Duodenal mucosa (tissue), 2 donors: ENCODE results near the gene SYAP1.

Experiments
- H3K27ac ChIP-seq: one replicate; pipeline ENCODE4 v1.7.0; 2013; ENCODE audit warnings: low read depth, low read length
- H3K27me3 ChIP-seq, 2 donors: one replicate each; pipeline ENCODE4 v1.7.0; 2013; ENCODE audit warnings: low read length in 2 of 2, control low read depth in 1 of 2; ENCODE audit not compliant: insufficient read depth in 2 of 2, control insufficient read depth in 1 of 2
- H3K36me3 ChIP-seq, 2 donors: one replicate each; pipeline ENCODE4 v1.7.0; 2013; ENCODE audit warnings: low read length in 2 of 2, control low read depth in 1 of 2; ENCODE audit not compliant: insufficient read depth in 2 of 2, control insufficient read depth in 1 of 2
- H3K4me1 ChIP-seq, 2 donors: one replicate each; pipeline ENCODE4 v1.7.0; 2013; ENCODE audit warnings: low read length in 2 of 2, control low read depth in 1 of 2; ENCODE audit not compliant: insufficient read depth in 2 of 2, control insufficient read depth in 1 of 2
- H3K4me3 ChIP-seq, 2 donors: one replicate each; pipeline ENCODE4 v1.7.0; 2013; ENCODE audit warnings: low read length in 2 of 2, low read depth in 1 of 2
- H3K9ac ChIP-seq, 2 donors: one replicate each; pipeline ENCODE4 v1.7.0; 2013; ENCODE audit warnings: low read length in 2 of 2, low read depth in 1 of 2
- H3K9me3 ChIP-seq, 2 donors: one replicate each; pipeline ENCODE4 v1.7.0; 2013; ENCODE audit warnings: low read length in 2 of 2, control low read depth in 1 of 2; ENCODE audit not compliant: control insufficient read depth in 1 of 2

SYAP1 gene

GRCh38 chrX:16719334-16720084, at the start of gene SYAP1:
Gene SYAP1 (plus strand): TSS chrX:16719612. CDS start chrX:16719725, 113 bp downstream.
- no peaks in the 10 kb centered on the region for H3K9me3 ChIP-seq
- peaks cover 7 to 12% of the 10 kb centered on the region in 2 donors for H3K4me1 ChIP-seq
- H3K36me3 ChIP-seq, result no peaks in the 10 kb centered on the region
- peak within 1 kb of the TSS; percentile 67 to 77 for H3K4me3 ChIP-seq
- peak within 1 kb of the TSS; percentile 87 to 95 for H3K9ac ChIP-seq
- peak within 1 kb of the TSS; percentile 94 for H3K27ac ChIP-seq
- no peaks in the 10 kb centered on the region for H3K27me3 ChIP-seq

GRCh38 chrX:16671005-16671404, 48.4 kb upstream of the SYAP1 start:
- no peak overlapping the region for H3K27ac ChIP-seq
- peaks cover 0 to 2% of the 10 kb centered on the region in 2 donors for H3K36me3 ChIP-seq
- no peak overlapping the region for H3K9ac ChIP-seq
- no peaks in the 10 kb centered on the region for H3K9me3 ChIP-seq
- H3K27me3 ChIP-seq, result no peaks in the 10 kb centered on the region
- no peak overlapping the region for H3K4me3 ChIP-seq
- H3K4me1 ChIP-seq, result no peaks in the 10 kb centered on the region

- no peak overlapping the region for H3K4me3 ChIP-seq
- no peaks in the 10 kb centered on the region for H3K4me1 ChIP-seq
- H3K9me3 ChIP-seq, result no peaks in the 10 kb centered on the region
- peaks cover 6 to 17% of the 10 kb centered on the region in 2 donors for H3K36me3 ChIP-seq
- no peak overlapping the region for H3K27ac ChIP-seq
- no peaks in the 10 kb centered on the region for H3K27me3 ChIP-seq
- no peak overlapping the region for H3K9ac ChIP-seq
These were observed 40.7 kb upstream of the SYAP1 start for GRCh38 chrX:16678689-16679088.

DNA sequence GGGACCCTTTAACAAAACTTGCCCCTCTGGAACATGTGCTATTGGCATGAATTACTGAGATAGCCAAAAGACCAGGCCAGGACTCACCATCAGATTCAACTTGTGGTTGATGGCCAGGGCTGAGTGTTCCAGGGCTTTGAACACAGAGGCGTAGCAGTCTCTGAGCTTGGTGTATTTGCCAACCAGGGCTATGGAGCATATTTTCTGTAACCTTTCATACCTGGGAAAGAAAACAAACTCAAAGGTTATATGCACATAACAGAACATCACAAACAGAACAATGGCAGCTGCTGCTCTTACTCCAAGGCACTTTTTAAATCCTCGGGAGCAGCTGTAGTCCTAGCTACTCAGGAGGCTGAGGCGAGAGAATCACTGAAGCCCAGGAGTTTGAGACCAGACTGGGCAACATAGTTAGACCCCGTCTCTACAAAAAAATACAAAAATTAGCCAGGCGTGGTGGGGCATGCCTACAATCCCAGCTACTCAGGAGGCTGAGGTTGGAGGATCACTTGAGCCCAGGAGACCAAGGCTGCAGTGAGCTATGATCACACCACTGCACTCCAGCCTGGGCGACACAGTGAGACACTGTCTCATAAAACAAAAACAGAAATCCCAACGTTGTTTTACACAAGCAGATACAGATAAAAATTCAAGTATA, 36.3 kb upstream of the SYAP1 start:
- Histone ChIP-seq H3K36me3 (peaks cover 4 to 21% of the 10 kb centered on the region in 2 donors), H3K27ac (no peak overlapping the region), H3K9ac (no peak overlapping the region), H3K4me1 (no peaks in the 10 kb centered on the region), H3K9me3 (no peaks in the 10 kb centered on the region), H3K4me3 (no peak overlapping the region), H3K27me3 (no peaks in the 10 kb centered on the region)

GRCh38 chrX:16687514-16687913, 31.9 kb upstream of the SYAP1 start:
- peaks cover 3 to 30% of the 10 kb centered on the region in 2 donors for H3K36me3 ChIP-seq
- no peak overlapping the region for H3K9ac ChIP-seq
- H3K27me3 ChIP-seq, result no peaks in the 10 kb centered on the region
- no peak overlapping the region for H3K4me3 ChIP-seq
- no peaks in the 10 kb centered on the region for H3K9me3 ChIP-seq
- no peak overlapping the region for H3K27ac ChIP-seq
- H3K4me1 ChIP-seq, result no peaks in the 10 kb centered on the region

- H3K9me3 ChIP-seq, result no peaks in the 10 kb centered on the region
These were observed 24.2 kb upstream of the SYAP1 start for GRCh38 chrX:16695079-16695676.

DNA sequence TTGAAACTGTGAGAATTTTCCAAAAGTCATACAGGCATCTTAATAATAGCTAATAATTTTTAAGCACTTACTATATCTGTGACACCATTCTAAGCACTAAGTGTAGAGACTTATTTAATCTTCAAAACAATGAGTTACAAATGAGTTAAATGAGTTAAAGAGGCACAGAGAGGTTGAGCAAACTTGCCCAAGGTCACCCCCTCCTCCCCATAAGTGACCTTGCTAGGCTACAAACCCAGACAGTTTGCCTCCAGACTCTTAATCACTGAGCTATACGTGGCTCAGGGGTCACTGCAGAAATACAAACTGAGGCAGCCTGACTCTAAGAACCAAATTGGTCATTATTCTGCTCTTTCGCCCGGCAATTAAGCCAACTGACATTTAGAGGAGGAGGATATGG, 22.5 kb upstream of the SYAP1 start:
- Histone ChIP-seq H3K4me3 (no peak overlapping the region), H3K9ac (no peak overlapping the region), H3K9me3 (no peaks in the 10 kb centered on the region), H3K27me3 (no peaks in the 10 kb centered on the region), H3K27ac (no peak overlapping the region), H3K4me1 (no peaks in the 10 kb centered on the region), H3K36me3 (peaks cover 0 to 13% of the 10 kb centered on the region in 2 donors)

More at GRCh38 chrX:16695079-16695676, 24.2 kb upstream of the SYAP1 start:
- Histone ChIP-seq H3K27ac (no peak overlapping the region), H3K4me3 (no peak overlapping the region), H3K27me3 (no peaks in the 10 kb centered on the region), H3K36me3 (peaks cover 0 to 26% of the 10 kb centered on the region in 2 donors), H3K9ac (no peak overlapping the region), H3K4me1 (no peaks in the 10 kb centered on the region)

GRCh38 chrX:16699389-16699788, 20.0 kb upstream of the SYAP1 start:
- Histone ChIP-seq H3K4me3 (no peak overlapping the region), H3K9ac (no peak overlapping the region), H3K27ac (no peak overlapping the region), H3K9me3 (no peaks in the 10 kb centered on the region), H3K36me3 (peaks cover 0 to 7% of the 10 kb centered on the region in 2 donors), H3K4me1 (peaks cover 0 to 3% of the 10 kb centered on the region in 2 donors), H3K27me3 (no peaks in the 10 kb centered on the region)

DNA sequence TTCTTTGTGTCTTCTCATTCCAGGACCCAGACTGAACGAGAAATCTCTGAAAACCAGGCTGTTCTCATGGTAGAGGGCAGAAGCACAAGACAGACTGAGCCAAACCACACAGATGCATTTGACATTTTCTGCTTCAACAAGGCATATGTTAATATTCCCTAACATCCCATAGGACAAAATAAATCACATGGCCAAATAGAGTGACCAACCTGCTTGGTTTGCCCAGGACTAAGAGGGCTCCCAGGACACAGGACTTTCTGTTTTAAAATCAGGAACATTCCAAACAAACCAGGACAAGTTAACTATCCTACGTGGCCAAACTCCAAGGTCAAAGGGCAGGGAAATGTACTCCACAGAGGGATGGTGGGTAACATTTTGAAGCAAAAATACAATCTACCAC, 18.7 kb upstream of the SYAP1 start:
- Histone ChIP-seq H3K9ac (no peak overlapping the region), H3K9me3 (no peaks in the 10 kb centered on the region), H3K27me3 (no peaks in the 10 kb centered on the region), H3K27ac (no peak overlapping the region), H3K4me1 (peaks cover 0 to 3% of the 10 kb centered on the region in 2 donors), H3K36me3 (peaks cover 0 to 7% of the 10 kb centered on the region in 2 donors), H3K4me3 (no peak overlapping the region)
